Measurements from ENCODE around the gene FBXO24.

- TF ChIP-seq CEBPB (IDR thresholded peaks at IDR 0.05; ENCODE audit: low read depth, low read length), result no peak
- TF ChIP-seq CTCF (IDR thresholded peaks at IDR 0.05; ENCODE audit: control extremely low read depth in 1 of 3, insufficient read depth in 1 of 3, low read depth in 1 of 3, low read length in 3 of 3), result no peak
- TF ChIP-seq YY1 (IDR thresholded peaks at IDR 0.05; ENCODE audit: low read depth, low read length), result no peak
- TF ChIP-seq POLR2AphosphoS5 (IDR thresholded peaks at IDR 0.05; ENCODE audit: low read depth, low read length), result no peak
- TF ChIP-seq E2F6 (IDR thresholded peaks at IDR 0.05), result no peak
- TF ChIP-seq RNF2 (IDR thresholded peaks at IDR 0.05; ENCODE audit: borderline replicate concordance, low read depth, low read length, missing control alignments, poor library complexity, severe bottlenecking), result no peak
- no peak for TF ChIP-seq RAD21 (IDR thresholded peaks at IDR 0.05 in 1 of 2, conservative IDR thresholded peaks at IDR 0.05 in 1 of 2; ENCODE audit: low read depth in 2 of 2, low read length in 2 of 2)
- TF ChIP-seq TBP (IDR thresholded peaks at IDR 0.05; ENCODE audit: low read depth, low read length), result no peak
- no peak for TF ChIP-seq EP300 (IDR thresholded peaks at IDR 0.05; ENCODE audit: borderline replicate concordance in 1 of 2, low read depth in 2 of 2, low read length in 2 of 2)
- no peak for TF ChIP-seq RBBP5 (IDR thresholded peaks at IDR 0.05; ENCODE audit: borderline replicate concordance, low read depth, low read length)
These were observed 41.1 kb downstream of the FBXO24 start for GRCh38 chr7:100627238-100627549.

Measured in H1 (cell line).